Activated T-helper 9 cell treated with anti-CD3 and anti-CD28 coated beads, Interleukin-2, amount 50 U/mL, for 16 hours (primary cell): Measurements from ENCODE around the gene PRELID2.
"Not testable (repeated sequence)": the region's sequence is repeated elsewhere in the genome, so short reads cannot be mapped to it uniquely, and the experiment has no call there.

Source experiments
- DNase-seq: peaks from one replicate; pipeline ENCODE4 v3.0.0-alpha.2; 2020; ENCODE audit warnings: low read depth

The PRELID2 gene

DNA sequence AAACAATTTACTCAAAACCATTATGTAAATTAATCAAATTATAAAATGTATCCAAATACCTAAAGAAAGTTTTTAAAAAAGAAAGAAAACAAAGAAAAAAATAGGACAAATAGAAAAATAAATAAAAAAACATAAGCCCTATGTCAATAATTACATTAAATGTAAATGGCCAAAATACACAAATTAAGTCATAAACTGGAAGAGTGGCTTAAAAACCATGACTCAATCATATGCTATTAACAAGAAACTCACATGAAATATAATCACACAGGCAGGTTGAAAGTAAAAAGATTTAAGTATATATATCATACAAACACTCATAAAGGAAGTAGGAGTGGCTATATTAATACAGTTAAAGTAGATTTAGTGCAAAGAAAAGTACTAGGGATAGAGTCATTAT, 95.3 kb downstream of the PRELID2 start:
- DNase-seq: no peak

DNA sequence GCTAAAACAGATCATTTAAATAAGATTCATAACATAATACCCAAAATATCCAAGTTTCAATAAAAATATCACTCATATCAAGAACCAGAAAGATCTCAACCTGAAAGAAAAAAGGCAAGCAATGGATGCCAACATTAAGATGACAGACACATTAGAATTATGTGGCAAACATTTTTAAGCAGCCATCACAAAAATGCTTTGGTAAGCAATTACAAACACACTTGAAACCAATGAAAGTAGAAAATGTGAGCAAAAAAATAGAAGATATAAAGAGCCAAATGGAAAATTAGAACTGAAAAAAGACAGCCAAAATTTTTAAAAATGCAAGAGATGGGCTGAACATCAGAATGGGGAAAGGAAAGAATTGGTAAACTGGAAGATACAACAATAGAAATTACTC, 96.9 kb downstream of the PRELID2 start:
- DNase-seq: no peak

DNA sequence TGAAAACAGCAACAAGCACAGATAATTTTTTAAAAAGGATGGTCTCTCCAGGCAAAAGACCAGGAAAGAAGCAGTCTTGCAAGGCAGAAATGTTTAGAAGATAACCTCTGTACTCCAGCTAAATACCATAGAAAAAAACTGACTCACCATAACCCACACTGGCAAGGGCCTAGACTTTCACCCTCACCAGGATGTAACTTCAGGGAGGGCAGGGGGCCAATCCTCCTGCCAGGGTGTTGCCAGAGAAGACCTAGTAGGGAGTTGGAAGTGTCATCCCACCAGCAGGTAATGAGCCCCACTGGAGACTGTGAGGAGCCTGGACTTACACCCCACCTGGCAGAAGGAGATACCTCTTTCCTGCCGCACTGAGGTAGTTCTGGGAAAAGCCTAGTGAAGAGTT, 97.6 kb downstream of the PRELID2 start:
- no peak for DNase-seq

DNA sequence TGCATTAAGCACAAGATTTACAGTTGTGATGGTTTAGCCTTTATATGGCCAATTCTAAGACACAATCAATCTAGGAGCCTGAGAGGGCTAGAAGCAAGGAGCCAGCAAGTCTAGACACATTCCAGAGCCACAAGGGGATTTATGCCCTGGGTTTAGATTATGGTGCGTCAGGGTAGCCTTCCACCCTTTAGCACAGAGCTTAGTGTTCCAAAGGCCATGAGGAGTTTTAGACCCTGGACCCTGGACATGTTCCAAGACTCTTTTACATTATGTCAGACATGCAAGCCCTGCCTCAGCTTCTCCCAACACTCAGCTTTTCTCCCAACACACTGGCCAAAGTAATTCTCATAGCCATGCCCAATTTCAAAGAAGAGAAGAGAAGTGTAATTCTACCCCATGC, 105.2 kb downstream of the PRELID2 start:
- DNase-seq: not testable (repeated sequence)

DNA sequence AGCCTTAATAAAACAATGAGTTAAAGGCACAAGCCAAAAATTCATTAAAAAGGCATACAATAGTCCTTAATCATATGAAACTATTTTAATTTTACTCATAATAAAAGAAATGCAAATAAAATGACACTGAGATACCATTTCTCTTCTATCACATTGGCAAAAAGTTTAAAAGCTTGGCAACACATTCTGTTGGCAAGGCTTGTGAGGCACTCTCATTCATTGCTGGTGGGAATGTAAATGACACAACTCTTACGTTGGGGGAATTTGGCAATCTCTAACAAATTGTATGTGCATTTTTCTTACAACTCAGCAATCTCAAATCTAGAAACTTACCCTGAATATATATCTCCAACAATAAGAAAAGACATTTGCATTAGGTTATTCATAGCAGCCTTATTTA, 111.6 kb downstream of the PRELID2 start:
- no peak for DNase-seq

DNA sequence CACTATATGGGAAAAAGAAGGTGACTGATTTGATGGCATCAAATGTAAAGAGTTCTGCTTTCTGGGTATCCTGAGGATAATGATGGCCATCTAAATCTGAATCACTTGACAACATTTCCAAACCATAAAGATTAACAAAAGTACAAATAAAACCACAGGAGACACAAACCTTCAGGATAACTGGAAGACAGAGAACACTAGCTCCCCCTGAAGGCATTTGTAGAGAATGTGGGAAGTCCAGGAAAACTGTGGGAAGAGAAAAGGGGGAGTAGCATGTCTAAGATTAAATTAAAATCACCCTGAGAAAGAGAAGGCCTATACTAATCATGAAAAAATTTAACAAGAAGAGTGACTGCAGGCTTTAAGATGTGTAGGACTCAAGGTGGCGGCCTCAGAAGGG, 116.2 kb downstream of the PRELID2 start:
- DNase-seq: no peak

DNA sequence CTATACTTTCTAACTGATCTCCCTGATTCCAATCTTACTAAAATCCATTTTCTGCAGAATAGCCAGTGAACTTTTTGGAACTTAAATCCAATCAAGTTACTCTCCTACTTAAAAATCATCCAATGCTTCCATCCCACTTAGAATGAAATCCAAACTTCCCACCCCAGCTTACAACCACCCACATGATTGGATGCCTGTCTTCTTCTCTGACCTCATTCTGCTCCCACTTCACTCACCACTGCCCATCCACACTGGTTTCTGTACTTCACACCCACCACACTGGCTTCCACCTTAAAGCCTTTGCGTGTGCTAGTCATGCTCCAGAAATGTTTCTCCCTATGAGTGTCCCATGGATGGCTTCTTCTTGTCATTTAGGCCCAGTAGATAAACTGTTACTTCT, 119.7 kb downstream of the PRELID2 start:
- DNase-seq: no peak

DNA sequence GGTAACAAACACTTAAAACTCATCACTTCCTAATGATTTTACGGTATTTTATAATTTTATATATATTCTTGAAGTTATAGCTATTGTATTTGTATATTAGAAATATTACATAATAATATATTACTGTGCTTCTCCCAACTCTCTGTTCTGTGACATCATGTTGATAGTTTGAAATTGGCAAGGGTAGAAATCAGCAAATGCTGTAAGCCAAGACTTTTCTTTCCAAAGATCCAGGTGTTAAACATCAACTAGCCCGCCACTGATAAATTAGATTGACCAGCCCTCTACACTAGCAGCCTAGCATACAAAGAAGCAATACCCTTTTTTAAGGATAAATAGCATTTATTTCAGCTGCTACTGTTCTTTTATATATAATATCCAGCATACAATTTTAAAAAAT, 122.9 kb downstream of the PRELID2 start:
- no peak for DNase-seq

DNA sequence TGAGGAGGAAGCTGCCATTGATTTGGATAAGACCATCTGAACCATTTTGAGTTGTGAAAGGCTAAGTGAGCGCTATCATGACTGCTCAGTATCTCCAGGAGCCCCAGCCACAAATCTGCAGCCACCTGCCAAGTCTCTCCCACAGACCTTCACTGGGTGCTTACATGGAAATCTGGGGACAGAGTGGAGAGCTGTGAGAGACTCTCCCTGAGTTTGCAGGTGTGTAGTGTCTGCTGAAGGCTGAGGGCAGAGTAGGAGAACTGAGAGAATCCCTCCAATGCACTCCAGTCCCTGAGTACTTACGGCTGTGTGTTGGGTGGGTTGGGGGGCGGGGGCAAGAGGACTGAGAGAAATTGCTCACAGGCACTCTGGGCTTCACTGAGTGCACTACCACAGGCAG, 123.7 kb downstream of the PRELID2 start:
- no peak for DNase-seq
